Epidermal melanocyte (primary cell): Measurements from ENCODE around the gene PCDH12.

Experiments used
- DNase-seq: peaks from one replicate; pipeline ENCODE4 v3.0.0; 2011; ENCODE audit warnings: low spot score; ENCODE audit not compliant: insufficient read length

The PCDH12 gene

GRCh38 chr5:141958113-141958512 is at the start of gene PCDH12:
Gene PCDH12 (minus strand): TSS chr5:141958202. CDS start chr5:141957851, 351 bp downstream.
- DNase-seq = no peak

DNA sequence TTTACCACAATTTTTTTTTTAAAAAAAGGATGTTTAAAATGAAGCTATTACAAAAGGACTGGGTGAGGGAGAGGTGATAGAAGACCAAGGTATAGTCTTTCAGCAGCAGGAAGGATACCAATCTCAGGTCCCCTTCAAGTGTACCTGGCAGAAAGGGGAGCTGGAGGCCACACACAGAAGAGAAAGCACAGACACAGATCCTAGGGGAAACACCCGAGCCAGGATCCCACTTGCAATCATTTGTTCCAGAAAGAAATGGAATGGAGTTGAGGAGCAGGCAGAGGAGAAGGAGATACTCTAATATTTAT is 49.2 kb upstream of the PCDH12 start:
- no peak for DNase-seq

DNA sequence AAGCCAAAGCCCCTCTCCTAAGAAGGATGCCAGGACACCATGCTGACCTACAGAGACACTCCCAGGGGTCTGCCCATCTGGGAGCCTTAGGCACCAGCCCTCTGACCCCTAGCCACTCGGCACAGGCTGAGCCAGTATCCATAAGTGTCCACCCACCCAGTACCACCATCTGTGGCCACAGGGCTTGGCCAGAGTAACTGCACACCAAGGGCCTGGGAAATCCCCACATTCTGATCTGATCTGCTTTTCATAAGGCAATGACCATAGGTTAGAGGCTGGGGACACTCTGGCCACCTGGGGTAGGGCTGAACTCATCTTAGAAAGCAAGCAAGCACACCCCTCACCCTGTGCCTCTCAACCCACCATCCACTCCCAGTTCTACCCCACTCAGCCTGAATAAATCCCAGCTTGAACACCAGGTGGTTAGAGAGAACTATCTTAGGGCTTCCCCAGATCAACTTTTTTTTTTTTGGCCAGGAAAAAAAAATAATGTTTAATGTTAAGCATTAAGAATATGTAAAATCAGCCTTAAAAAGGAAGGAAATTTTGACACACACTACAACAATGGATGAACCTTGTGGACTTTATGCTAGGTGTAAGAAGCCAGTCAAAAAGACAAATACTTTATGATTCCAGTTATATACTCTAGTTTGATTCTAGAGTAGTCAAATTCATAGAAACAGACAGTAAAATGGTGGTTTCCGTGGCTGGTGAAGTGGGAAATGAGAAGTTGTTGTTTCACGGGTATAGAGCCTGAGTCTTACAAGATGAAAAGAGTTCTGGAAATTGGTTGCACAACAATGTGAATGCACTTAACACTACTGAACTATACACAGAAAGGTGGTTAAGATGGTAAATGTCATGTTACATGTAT is 48.6 kb upstream of the PCDH12 start:
- DNase-seq = no peak

GRCh38 chr5:142003266-142003800 is 45.3 kb upstream of the PCDH12 start:
- DNase-seq = no peak

- DNase-seq = no peak
Observed at GRCh38 chr5:142000704-142001484, 42.9 kb upstream of the PCDH12 start.

GRCh38 chr5:142000173-142000572 is 42.2 kb upstream of the PCDH12 start:
- DNase-seq = no peak

GRCh38 chr5:141997358-141997960 is 39.5 kb upstream of the PCDH12 start:
- DNase-seq = no peak

- DNase-seq = no peak
Observed at GRCh38 chr5:141995656-141996055, 37.7 kb upstream of the PCDH12 start.

GRCh38 chr5:141994511-141995136 is 36.6 kb upstream of the PCDH12 start:
- DNase-seq = no peak

GRCh38 chr5:141992349-141992963 is 34.5 kb upstream of the PCDH12 start:
- no peak for DNase-seq

DNA sequence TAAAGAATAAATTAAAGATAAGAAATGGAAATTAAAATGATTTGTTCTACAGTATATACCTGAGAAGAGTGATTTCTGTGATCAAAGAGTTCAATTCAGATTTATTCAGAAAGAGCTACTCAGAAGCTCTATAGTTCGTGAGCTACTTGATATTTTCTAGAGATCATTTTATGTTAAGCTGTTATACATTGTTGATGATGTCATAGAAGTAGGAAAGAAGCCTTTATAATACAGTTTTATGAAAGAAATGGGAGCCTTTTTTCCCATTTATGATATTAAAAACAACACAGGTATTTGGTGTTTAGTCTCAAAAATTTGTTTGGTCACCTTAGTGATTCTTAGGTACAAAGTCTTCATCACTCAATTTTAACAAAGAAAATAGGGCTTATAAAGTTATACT is 31.7 kb upstream of the PCDH12 start:
- no peak for DNase-seq

DNA sequence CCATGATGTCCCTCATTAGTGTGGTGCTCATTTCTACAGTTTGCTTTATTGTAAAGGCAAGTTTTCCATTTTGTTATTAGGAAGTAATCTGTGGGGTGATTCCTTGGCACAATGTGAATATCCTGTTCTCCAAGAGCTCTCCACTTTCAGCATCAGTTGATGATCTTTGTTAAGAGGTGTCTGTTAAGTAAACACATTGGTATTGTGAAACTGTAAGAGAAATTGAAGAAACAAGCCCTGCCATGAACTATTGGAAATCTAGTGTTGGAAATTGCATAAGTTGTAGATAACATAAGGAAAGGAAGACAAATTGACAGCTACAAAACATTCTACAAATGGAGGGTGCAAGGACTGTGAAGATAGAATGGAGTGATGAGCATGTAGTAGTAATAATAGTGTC is 28.1 kb upstream of the PCDH12 start:
- no peak for DNase-seq

DNA sequence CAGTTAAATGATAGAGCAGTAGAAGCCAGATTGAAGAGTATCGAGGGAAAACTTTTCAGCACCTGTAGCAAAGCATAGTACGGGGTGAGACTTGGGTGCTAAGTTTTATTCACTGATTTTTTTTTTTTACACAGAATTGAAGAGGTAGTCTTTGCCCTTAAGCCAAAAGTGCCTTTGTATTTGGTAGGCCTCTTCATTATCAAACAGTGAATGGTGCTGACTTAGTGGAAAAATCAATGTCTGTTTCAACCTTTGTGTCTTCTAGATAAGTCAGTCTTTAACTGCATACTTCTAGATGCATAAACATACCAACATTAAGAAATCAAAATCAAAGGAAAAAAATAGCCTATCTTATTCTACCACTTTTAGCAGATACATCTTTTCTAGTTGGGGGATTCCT is 24.6 kb upstream of the PCDH12 start:
- DNase-seq = no peak

GRCh38 chr5:141978389-141978788 is 20.4 kb upstream of the PCDH12 start:
- DNase-seq = no peak

- DNase-seq = no peak
Observed at GRCh38 chr5:141976176-141976575, 18.2 kb upstream of the PCDH12 start.

DNA sequence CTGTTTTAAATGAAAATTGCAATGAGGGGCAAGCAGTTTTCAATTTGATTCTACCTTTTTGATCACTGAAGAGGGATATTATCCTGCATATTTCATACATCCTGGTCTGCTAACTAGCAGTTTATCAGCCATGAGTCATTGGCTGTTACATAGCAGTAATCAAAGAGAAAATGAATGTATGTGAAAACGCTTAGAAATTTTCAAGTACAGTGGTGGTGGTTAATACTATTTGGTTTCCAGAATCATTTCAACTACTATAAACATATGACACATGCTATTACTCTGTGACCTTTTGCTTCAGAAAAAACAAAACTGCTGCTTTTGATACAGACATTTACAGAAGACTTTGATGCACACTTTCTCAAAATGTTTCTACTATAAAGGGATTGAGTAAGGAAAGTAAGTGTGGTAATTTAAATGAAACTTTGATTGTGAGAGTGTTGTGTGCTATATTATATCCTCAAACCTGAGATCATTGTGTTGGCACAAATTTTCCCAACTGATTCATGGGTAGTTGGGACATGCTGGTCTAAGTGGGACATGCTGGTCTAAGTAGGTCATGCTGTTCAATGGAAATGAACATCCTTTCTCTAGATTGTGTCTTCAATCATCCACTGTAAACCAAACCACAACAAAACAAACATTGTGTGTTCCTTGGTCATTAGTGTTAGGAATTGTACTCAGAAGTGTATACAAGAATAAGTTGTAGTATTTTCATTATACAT is 16.0 kb upstream of the PCDH12 start:
- DNase-seq = no peak

DNA sequence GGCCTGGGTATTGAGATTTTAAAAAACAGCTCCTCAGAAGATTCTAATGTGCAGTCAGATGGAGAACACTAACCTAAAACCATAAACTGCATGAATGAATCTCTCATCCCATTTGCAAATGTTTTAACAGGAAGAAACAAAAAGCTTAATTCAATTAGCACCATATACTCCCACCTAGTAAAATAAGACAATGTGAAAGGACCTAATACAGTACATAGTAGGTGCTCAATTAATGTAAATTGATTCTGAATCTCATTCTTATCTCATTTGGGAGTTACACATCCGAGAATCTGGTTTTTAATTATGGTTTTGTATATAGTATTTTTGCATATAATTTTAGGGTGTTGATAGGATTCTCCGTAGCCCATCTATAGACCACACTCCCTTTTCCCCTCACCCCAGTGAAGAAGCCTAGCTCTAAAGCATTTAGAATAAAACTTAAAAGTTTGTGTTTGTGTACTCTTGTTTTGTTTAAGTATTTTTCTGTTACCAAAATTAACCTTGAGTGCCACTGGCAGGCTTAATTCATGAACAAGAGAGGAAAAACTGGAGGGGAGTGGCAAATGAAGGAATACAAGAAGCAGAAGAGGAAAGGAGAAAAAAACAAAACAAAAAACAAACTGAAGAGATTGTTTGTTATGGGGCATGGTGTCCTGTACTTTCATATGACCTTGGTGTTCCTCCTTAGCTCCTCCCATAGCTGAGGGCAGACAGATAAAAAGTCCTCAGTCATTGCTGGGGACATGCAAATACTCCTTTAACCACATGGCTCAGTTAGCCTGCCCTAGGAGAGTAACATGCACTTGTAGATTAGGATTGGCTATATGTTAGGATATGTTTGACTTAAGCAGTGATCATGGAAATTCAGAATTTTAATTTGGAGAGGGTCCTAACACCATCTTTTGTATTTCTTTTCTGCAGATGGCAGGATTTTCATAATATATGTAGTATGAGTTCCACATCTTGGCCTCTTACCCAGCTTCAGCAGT is 12.1 kb upstream of the PCDH12 start:
- no peak for DNase-seq

- peak; percentile 79 for DNase-seq
Observed at GRCh38 chr5:141968914-141969608, 11.1 kb upstream of the PCDH12 start, which contains the start of gene RNF14. Gene RNF14 (plus strand): TSS chr5:141969105. CDS start chr5:141973589, 4,484 bp downstream.

DNA sequence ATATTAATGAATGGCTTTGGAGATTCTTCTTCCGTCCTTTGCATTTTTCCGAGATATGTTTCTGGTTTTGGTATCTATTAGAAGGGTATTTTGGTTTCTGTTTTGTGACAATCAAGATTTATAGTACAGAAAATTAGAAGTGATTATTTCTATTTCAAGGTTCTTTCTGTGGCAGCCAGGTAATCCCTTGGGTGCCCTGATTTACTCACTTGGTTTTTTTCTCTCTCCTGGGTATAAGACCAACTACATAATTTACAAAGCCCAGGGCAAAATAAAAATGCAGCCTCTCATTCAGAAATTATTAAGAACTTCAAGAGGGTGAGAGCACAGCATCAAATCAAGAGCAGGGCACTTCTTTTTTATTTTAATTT is 8.9 kb upstream of the PCDH12 start:
- no peak for DNase-seq
